Ovary (tissue), 9 donors: ENCODE data around the gene PAK5. TPM values are rescaled to one million over a fixed set of nuclear protein-coding genes. Genes with fewer than 3 reads are reported as not detected.

Source experiments
- DNase-seq, 5 donors: peaks; one replicate each; pipeline ENCODE4 v3.0.0-alpha.2; 2019 to 2020
- H3K27ac ChIP-seq, 2 donors: fragments of 200-600 bp; one replicate each; pipeline versions ENCODE4 v1.5.1 to v1.8.0; 2019 to 2022
- H3K27me3 ChIP-seq: fragments of 200-600 bp; one replicate; pipeline ENCODE4 v1.8.0; 2022
- H3K36me3 ChIP-seq: fragments of 200-600 bp; sonication (generic); one replicate; pipeline ENCODE4 v1.5.1; 2019
- H3K4me1 ChIP-seq: one replicate; pipeline ENCODE4 v1.8.1; 2013; ENCODE audit warnings: mild to moderate bottlenecking, moderate library complexity; ENCODE audit not compliant: insufficient read depth
- H3K4me3 ChIP-seq: fragments of 200-600 bp; sonication (generic); one replicate; pipeline ENCODE4 v1.5.1; 2017
- H3K9me3 ChIP-seq, 2 donors: fragments of 200-600 bp in 1 of 2; sonication (generic) in 1 of 2; one replicate each; pipeline versions ENCODE4 v1.5.1 to v1.8.1; 2013 to 2019; ENCODE audit warnings: mild to moderate bottlenecking in 1 of 2, moderate library complexity in 1 of 2
- EP300 ChIP-seq: sonication (generic); formaldehyde crosslinking; IDR thresholded peaks from one replicate; pipeline ENCODE4 v1.6.1; 2017; ENCODE audit warnings: antibody characterized with exemption
- POLR2A ChIP-seq: fragments of 450-650 bp; IDR thresholded peaks from one replicate; pipeline ENCODE4 v1.6.1; 2017; ENCODE audit warnings: antibody characterized with exemption, mild to moderate bottlenecking, moderate library complexity
- WGBS, 3 donors: extraction: QIAGEN DNeasy Blood & Tissue Kit in 1 of 3; methylation state at CpG; one replicate each; pipeline versions ENCODE4 v1.1.5 to v1.1.7; 2013 to 2017; 5-methylcytosine and 5-hydroxymethylcytosine counted together
- intact Hi-C, 4 donors: fragments of 100-400 bp; cut with DNase I; formaldehyde crosslinking; loops; one replicate each; pipeline versions ENCODE4 v1.11.0 to v1.15.1; 2022 to 2023
- polyA plus RNA-seq, 2 donors: library from polyadenylated mRNA; stranded (reverse); fragments of 200-250 nt in 1 of 2; fragments of 350-450 nt in 1 of 2; fragmentation: Illumina TruSeq in 1 of 2; extraction: RNeasy Lipid Tissue Mini Kit (QIAGEN cat#74804) in 1 of 2; gene quantifications; one replicate each; pipeline ENCODE4 v1.2.3, GENCODE V29; 2013 to 2014
- total RNA-seq, 7 donors: library from RNA; depleted of rRNA in 2 of 7; stranded (reverse); fragments of >200 nt in 2 of 7; fragmentation: NEBNext Ultra II Directional in 3 of 7; extraction: Animal tissue kit (Norgen Biotek cat#: 25700) in 3 of 7; gene quantifications; one replicate each; pipeline versions ENCODE4 v1.1.0 to v1.2.4, GENCODE V29; 2016 to 2023
- TF ChIP-seq, protein P1 (sequence below), 3 donors: fragments of 450-650 bp in 2 of 3; fragments of 200-600 bp in 1 of 3; IDR thresholded peaks; one replicate each; pipeline versions ENCODE4 v1.5.1 to v1.8.0; 2016 to 2022; ENCODE audit warnings: antibody characterized with exemption in 3 of 3, mild to moderate bottlenecking in 1 of 3
- donor health status: DM: no; HTN: no; CAD: no; lungs with moderate emphysema.
- donor health status: DM: no; HTN: no; CAD: no.
- donor health status: Bipolar disorder and iron deficiency.
- donor health status: DM: yes; HTN: yes; CAD: no.
- donor health status: DM: no; HTN: no; CAD: no.
- donor health status: DM: yes; HTN: yes; CAD: no.

PAK5 gene
- total and polyA plus RNA-seq, 9 donors: under 0.01 to 0.47 (median 0.10) TPM; not detected in 2

DNA sequence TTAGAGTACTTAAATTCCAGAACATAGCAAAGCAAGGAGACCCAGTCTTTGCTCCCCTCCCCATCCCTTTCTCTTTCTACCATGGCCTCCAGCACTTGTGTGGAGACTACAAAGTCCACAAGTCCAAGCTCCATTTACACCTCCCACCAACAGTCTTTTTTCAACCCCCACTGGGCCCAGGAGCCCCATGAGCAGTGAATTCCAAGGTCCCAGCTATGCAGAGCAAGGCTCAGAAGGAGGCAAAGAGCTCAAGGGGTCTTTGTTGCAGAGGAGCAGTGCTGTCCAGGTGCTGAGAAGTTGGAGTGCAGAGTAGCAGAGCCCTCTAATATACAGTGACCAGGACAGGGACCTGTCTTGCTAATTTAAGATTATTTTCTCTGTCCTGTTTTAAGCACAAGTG, 9.0 kb downstream of the PAK5 start:
- H3K4me3 ChIP-seq: no peak overlapping the region
- TF ChIP-seq EP300 (no peak), POLR2A (no peak)
- TF ChIP-seq, protein P1, sequence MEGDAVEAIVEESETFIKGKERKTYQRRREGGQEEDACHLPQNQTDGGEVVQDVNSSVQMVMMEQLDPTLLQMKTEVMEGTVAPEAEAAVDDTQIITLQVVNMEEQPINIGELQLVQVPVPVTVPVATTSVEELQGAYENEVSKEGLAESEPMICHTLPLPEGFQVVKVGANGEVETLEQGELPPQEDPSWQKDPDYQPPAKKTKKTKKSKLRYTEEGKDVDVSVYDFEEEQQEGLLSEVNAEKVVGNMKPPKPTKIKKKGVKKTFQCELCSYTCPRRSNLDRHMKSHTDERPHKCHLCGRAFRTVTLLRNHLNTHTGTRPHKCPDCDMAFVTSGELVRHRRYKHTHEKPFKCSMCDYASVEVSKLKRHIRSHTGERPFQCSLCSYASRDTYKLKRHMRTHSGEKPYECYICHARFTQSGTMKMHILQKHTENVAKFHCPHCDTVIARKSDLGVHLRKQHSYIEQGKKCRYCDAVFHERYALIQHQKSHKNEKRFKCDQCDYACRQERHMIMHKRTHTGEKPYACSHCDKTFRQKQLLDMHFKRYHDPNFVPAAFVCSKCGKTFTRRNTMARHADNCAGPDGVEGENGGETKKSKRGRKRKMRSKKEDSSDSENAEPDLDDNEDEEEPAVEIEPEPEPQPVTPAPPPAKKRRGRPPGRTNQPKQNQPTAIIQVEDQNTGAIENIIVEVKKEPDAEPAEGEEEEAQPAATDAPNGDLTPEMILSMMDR (IDR thresholded peaks at IDR 0.05): no peak
- no peak overlapping the region for H3K27ac ChIP-seq
- no peaks in the 10 kb centered on the region for H3K4me1 ChIP-seq
- intact Hi-C loops: no loop called here
- no peak for DNase-seq
- H3K36me3 ChIP-seq: no peaks in the 10 kb centered on the region
- no peaks in the 10 kb centered on the region for H3K27me3 ChIP-seq
- no peaks in the 10 kb centered on the region for H3K9me3 ChIP-seq

DNA sequence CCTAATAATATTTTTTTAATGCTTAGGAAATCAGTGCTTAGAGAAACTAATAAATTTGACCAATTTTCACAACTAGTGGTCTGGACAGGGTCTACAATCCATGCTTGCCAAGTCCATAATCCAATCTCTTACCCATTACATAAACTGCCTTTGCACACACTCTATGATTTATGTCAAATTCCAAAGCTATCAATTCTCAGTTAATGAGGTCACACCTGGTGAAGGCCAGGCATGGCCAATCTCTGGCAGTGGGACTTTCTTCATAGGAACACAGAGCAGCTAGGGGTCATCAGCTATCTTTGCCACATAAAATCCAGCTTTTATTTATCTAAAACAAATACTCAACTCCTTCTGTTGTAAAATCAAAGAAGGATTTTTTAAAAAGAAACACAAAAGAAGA, 21.2 kb downstream of the PAK5 start:
- intact Hi-C loops: no loop called here
- no peak for DNase-seq
- H3K4me3 ChIP-seq: no peak overlapping the region
- no peaks in the 10 kb centered on the region for H3K4me1 ChIP-seq
- no peaks in the 10 kb centered on the region for H3K27me3 ChIP-seq
- TF ChIP-seq POLR2A (no peak), EP300 (no peak)
- TF ChIP-seq, protein P1 (IDR thresholded peaks at IDR 0.05): no peak
- H3K27ac ChIP-seq: no peak overlapping the region
- H3K36me3 ChIP-seq: no peaks in the 10 kb centered on the region
- H3K9me3 ChIP-seq: no peaks in the 10 kb centered on the region

DNA sequence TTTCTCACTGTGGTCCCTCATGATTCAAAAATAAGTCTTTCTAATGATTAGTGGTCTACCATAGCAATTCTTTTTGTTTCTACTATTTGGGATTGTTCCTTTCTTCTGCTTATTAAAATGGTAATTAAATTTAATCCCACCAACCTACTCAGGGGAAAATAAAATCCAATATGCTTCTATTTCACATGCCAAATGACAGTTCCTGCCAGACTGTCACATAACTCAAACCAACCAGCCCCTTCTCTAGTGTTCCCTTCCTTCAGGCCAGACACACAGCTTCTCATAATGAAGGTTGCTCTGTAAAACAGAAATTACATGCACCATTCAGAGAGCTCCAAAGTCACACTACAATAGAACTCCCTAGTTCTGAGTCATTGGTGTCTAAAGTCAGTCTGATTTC, 23.2 kb downstream of the PAK5 start:
- Histone ChIP-seq H3K4me3 (no peak overlapping the region), H3K27me3 (no peaks in the 10 kb centered on the region), H3K36me3 (no peaks in the 10 kb centered on the region), H3K27ac (no peak overlapping the region), H3K9me3 (no peaks in the 10 kb centered on the region), H3K4me1 (no peaks in the 10 kb centered on the region)
- no peak for DNase-seq
- TF ChIP-seq, protein P1 (IDR thresholded peaks at IDR 0.05): no peak
- TF ChIP-seq EP300 (no peak), POLR2A (no peak)
- intact Hi-C loops: loop anchor here in 1 of 4 donors (1.0 kb wide), 1 partner anchor 10 kb away; no protein-coding TSS in a partner anchor

DNA sequence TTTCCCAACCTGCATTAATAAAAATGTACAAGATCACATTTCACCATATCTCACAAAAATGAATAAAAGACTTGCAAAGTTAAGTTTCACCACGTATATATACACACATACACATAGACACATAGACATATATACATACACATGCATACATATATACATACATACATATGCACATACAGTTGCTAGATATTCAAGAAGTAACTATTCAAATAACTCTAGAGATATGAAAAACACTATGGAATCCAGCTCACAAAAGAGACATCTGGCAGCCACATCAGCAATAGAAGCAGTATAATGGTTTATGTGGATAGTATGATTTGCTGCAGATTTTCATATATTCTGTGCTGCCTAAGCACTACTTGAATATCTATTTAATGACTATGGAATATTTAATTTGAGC, 28.1 kb downstream of the PAK5 start:
- Histone ChIP-seq H3K9me3 (no peaks in the 10 kb centered on the region), H3K36me3 (no peaks in the 10 kb centered on the region), H3K27ac (no peak overlapping the region), H3K27me3 (no peaks in the 10 kb centered on the region), H3K4me3 (no peak overlapping the region), H3K4me1 (no peaks in the 10 kb centered on the region)
- no peak for DNase-seq
- WGBS, 3 donors: 60 to 71% (median 66%) methylated on average over 1 of the region's 1 CpG
- intact Hi-C loops: no loop called here
- no peak for TF ChIP-seq EP300
- no peak for TF ChIP-seq POLR2A
- TF ChIP-seq, protein P1 (IDR thresholded peaks at IDR 0.05): no peak

DNA sequence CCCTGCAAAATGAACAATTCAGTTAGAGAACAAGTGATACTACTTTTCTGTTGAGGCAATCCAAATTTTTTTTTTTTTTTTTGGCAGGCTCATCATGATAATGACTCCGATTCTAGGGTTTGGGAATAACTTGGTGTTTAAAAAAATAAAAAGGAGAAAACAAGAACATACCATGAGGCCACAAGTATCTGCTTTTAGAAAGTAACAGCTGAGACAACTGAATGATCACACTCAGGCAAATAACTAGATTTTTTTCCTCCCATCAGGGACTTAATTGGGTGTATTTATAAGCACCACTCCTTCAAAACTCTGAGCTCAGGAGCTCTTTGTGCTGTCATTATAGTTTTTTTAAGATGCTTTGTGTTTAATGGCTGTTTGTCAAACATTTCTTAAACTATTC, 29.6 kb downstream of the PAK5 start:
- Histone ChIP-seq H3K4me1 (no peaks in the 10 kb centered on the region), H3K27me3 (no peaks in the 10 kb centered on the region), H3K9me3 (no peaks in the 10 kb centered on the region), H3K36me3 (no peaks in the 10 kb centered on the region), H3K27ac (no peak overlapping the region), H3K4me3 (no peak overlapping the region)
- WGBS, 3 donors: 30 to 40% (median 32%) methylated on average over 1 of the region's 1 CpG
- intact Hi-C loops: no loop called here
- no peak for TF ChIP-seq EP300
- TF ChIP-seq, protein P1 (IDR thresholded peaks at IDR 0.05): no peak
- TF ChIP-seq POLR2A: no peak
- no peak for DNase-seq
